Epithelial cell of proximal tubule (primary cell): ENCODE measurements around the gene SHB. TPM values are rescaled to one million over a fixed set of nuclear protein-coding genes. Genes with fewer than 3 reads are reported as not detected.

Experiments
- DNase-seq: peaks from one replicate; pipeline ENCODE4 v3.0.0-alpha.2; 2011; ENCODE audit warnings: low read depth
- H3K4me3 ChIP-seq: 2 replicates; pipeline ENCODE4 v1.5.1; 2011; ENCODE audit warnings: low read depth, mild to moderate bottlenecking, low read length
- CTCF ChIP-seq: conservative IDR thresholded peaks from 2 replicates; pipeline ENCODE4 v1.5.1; 2012; ENCODE audit warnings: low read depth, mild to moderate bottlenecking, low read length
- total RNA-seq: library from RNA; depleted of rRNA; stranded (reverse); fragments of >200 nt; gene quantifications from 2 replicates; pipeline ENCODE4 v1.2.3, GENCODE V29; 2015

The SHB gene
- total RNA-seq, 1 donor from 2014 or later: 32.7 TPM

DNA sequence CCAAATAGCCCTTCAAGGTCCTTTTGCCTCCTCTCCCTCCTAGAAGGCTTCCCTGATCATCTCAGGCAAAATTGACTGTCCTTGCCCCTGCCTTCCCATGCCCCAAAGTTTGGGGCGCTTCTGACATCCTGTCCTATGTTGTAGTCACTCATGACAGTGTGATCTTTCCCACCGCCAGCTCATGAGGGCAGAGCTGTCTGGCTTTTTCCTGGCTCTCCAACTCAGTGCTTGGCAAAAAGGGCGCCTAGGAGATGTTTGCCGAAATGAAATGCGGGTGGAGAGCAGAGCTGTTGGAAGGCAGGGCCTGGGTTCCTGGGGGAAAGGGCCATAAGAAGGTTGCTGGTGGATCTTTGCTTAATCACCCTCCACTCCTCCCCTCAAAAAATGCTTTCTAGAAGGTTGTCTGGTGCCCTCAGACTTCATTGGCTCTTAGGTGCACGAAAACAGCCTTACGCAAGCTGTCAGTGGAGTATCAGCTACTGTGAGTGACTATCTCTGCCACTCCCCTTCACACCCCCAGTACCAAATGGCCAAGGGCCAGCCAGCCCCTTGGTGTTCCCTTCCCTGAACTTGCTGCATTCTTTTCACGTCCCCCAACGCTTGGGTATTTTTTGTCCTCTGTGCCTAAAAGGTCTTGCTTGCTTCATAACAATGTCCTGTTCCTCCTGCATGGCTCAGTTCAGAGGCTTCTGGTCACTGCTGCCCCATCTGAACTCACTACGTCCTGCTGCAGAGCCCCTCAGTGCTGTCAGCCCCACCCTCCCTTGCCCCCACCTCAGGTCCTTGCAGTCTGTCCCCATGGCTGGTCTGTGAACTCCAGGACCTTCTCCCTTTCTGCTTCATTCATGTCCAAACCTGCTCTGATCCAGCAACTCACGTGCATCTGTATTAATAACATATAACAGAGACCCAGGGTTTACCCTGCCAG, 162.5 kb downstream of the SHB start:
- no peak for TF ChIP-seq CTCF
- DNase-seq: no peak
- H3K4me3 ChIP-seq: no peak overlapping the region

DNA sequence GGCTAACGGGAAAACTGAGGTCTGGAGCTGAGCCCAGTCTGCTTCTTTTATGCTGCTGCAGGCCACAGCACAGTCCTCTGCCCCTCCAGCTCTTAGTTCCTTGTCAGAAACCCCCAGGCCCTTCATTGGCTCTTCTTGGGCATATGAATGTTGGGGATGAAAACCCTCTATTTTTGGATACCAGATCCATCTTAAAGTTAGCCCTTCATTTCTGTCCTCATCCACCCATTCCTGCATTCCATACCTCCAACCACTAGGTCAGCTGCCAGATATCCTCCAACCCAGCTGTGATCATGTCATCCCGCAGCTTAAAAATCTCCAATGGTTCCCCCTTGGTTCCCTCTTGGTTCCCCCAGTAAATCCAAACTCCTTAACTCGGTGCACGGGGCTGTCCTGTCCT, 163.3 kb downstream of the SHB start:
- DNase-seq: no peak
- no peak for TF ChIP-seq CTCF
- no peak overlapping the region for H3K4me3 ChIP-seq

DNA sequence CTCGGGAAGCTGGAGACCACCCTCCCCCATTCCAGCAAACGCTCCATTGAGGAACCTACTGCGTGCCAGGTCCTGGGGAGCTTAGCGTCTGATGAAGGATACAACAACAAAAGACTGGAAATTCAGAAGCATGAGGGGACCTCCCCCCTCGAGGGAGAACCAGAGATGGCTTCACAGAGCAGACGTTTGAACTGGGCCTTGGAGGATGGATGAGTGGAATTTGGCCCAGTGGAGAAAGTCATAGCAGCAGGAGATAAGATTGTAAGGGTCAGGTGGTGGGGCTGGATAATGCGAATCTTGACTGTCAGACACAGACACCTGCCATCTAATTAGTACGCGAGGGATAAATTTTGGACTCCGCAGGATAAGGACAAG, 163.9 kb downstream of the SHB start:
- no peak for DNase-seq
- H3K4me3 ChIP-seq: peak overlapping the region; percentile 89
- TF ChIP-seq CTCF: no peak

- TF ChIP-seq CTCF: no peak
- DNase-seq: no peak
- peak overlapping the region; percentile 89 for H3K4me3 ChIP-seq
Observed at GRCh38 chr9:37904445-37905130, 164.4 kb downstream of the SHB start.

DNA sequence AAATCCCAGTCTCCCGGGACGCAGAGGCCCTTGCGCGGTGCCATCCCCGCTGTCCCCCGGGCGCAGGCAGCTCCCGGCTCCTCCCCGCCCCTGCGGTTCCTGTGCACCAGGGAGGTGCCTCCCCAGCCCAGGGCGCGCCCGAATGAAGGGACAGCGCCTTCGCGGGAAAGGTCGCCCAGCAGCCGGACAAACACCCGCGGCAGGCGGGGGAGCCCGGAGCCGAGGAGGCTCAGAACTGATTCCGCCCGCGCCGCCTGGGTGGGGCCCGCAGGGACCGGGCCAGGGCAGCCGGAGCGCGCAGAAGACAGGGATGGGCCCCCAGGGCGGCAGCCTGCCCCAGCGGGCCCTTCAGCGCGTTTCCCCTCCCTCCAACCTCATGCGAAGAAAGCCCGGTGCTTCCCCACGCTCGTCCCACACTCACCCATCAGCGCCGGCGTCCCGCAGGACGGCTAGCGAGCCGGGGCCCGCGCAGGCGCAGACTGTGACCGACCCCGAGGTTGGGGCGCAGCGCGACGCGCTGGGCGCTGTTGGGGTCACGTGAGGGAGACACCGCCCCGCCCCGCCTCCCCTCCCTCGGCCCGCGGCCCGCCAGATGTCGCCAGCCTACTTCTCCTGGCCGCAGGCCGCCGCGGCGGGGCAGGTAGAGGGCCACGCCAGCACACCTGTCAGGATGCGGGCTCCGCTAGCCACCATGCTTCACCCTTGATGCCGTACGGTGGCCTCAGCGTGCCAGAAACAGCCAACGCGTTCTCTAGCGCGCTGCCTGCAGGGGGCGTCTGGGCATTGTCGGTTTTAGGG, 165.2 kb downstream of the SHB start, which contains the start of gene SLC25A51:
SLC25A51 (minus strand) TSS at position 481 of the 798 bp plus-strand sequence. CDS start 15,577 bp downstream, outside the sequence.
- TF ChIP-seq CTCF: peak; percentile 92
- H3K4me3 ChIP-seq: peak within 1 kb of the TSS; percentile 89
- no peak for DNase-seq

- H3K4me3 ChIP-seq: peak overlapping the region; percentile 89
- no peak for TF ChIP-seq CTCF
- DNase-seq: no peak
Observed at GRCh38 chr9:37902796-37903646, 166.0 kb downstream of the SHB start.
